Iris pigment epithelial cell (primary cell): ENCODE results near the gene FAM43B.
"Not testable (repeated sequence)": the region's sequence is repeated elsewhere in the genome, so short reads cannot be mapped to it uniquely, and the experiment has no call there.

Experiments
- DNase-seq: peaks from one replicate; pipeline ENCODE4 v3.0.0-alpha.2; 2011; ENCODE audit warnings: low read depth

The FAM43B gene

GRCh38 chr1:20551945-20552727 is at the start of gene FAM43B:
Gene FAM43B (plus strand): TSS chr1:20552573. CDS start chr1:20552974, 401 bp downstream.
- peak; percentile 17 for DNase-seq

- no peak for DNase-seq
These were observed 46.9 kb upstream of the FAM43B start for GRCh38 chr1:20505488-20505887.

GRCh38 chr1:20507248-20507563 is 45.2 kb upstream of the FAM43B start:
- DNase-seq = no peak

- peak; percentile 91 for DNase-seq
These were observed 44.6 kb upstream of the FAM43B start, which contains the start of gene MUL1 for GRCh38 chr1:20507564-20508410. Gene MUL1 (minus strand): TSS chr1:20508151. CDS start chr1:20508024, 127 bp downstream.

- DNase-seq = no peak
These were observed 44.0 kb upstream of the FAM43B start for GRCh38 chr1:20508411-20508771.

- no peak for DNase-seq
These were observed 40.6 kb upstream of the FAM43B start for GRCh38 chr1:20511518-20512428.

GRCh38 chr1:20519609-20520262 is 32.6 kb upstream of the FAM43B start:
- DNase-seq = not testable (repeated sequence)

GRCh38 chr1:20521960-20522861 is 30.2 kb upstream of the FAM43B start:
- peak; percentile 59 for DNase-seq

GRCh38 chr1:20526267-20526666 is 26.1 kb upstream of the FAM43B start:
- DNase-seq = no peak

- DNase-seq = no peak
These were observed 24.2 kb upstream of the FAM43B start for GRCh38 chr1:20528221-20528620.

GRCh38 chr1:20530306-20530705 is 22.1 kb upstream of the FAM43B start:
- no peak for DNase-seq

- no peak for DNase-seq
These were observed 21.5 kb upstream of the FAM43B start for GRCh38 chr1:20530901-20531300.

- no peak for DNase-seq
These were observed 18.7 kb upstream of the FAM43B start for GRCh38 chr1:20533635-20534034.

GRCh38 chr1:20534659-20535417 is 17.5 kb upstream of the FAM43B start:
- DNase-seq = no peak

GRCh38 chr1:20538227-20538626 is 14.1 kb upstream of the FAM43B start:
- DNase-seq = no peak

GRCh38 chr1:20538760-20539551 is 13.4 kb upstream of the FAM43B start:
- peak; percentile 15 for DNase-seq

GRCh38 chr1:20540281-20540680 is 12.1 kb upstream of the FAM43B start:
- peak; percentile 27 for DNase-seq

GRCh38 chr1:20546637-20547036 is 5.7 kb upstream of the FAM43B start:
- no peak for DNase-seq

- DNase-seq = no peak
These were observed 1.2 kb upstream of the FAM43B start for GRCh38 chr1:20551161-20551560.
